HEK293 (cell line): Measurements from ENCODE around the gene BRINP2.

Experiments used
- CTCF ChIA-PET: fragments of 350-600 bp; formaldehyde crosslinking; extraction: SDS; loops from one replicate; lab custom pipeline; 2021; ENCODE audit warnings: antibody characterized with exemption; lab: Yijun Ruan, JAX
- POLR2A ChIA-PET: fragments of 300-600 bp; formaldehyde crosslinking; extraction: SDS; loops from one replicate; lab custom pipeline; 2020; ENCODE audit warnings: antibody characterized with exemption, inconsistent platforms; lab: Yijun Ruan, JAX
- H3K27ac ChIP-seq: fragments of 200-500 bp; sonication (Bioruptor generic); 2 replicates; pipeline ENCODE4 v1.5.1; 2014; ENCODE audit warnings: low read depth, low read length, control low read depth, inconsistent platforms; ENCODE audit errors: extremely low read depth
- H3K36me3 ChIP-seq, 2 experiments: fragments of 200-500 bp in 1 of 2; sonication (Bioruptor generic) in 1 of 2; 1 replicate in 1 of 2; 2 replicates in 1 of 2; pipeline ENCODE4 v1.5.1; 2014 to 2017; ENCODE audit warnings: inconsistent platforms in 2 of 2, low read length in 2 of 2; ENCODE audit not compliant: control insufficient read depth in 2 of 2, insufficient read depth in 1 of 2
- H3K4me1 ChIP-seq: fragments of 200-500 bp; sonication (Bioruptor generic); 2 replicates; pipeline ENCODE4 v1.5.1; 2014; ENCODE audit warnings: mild to moderate bottlenecking, low read length, inconsistent platforms; ENCODE audit not compliant: control insufficient read depth, insufficient read depth
- H3K4me3 ChIP-seq: 2 replicates; pipeline ENCODE4 v1.5.1; 2011; ENCODE audit warnings: low read depth, mild to moderate bottlenecking, control low read depth, low read length, moderate library complexity
- H3K9me3 ChIP-seq: fragments of 200-500 bp; sonication (Bioruptor generic); 2 replicates; pipeline ENCODE4 v1.5.1; 2014; ENCODE audit warnings: low read depth, low read length, inconsistent platforms; ENCODE audit not compliant: control insufficient read depth, insufficient read depth
- GLI2 ChIP-seq: fragments of 450-650 bp; formaldehyde crosslinking; IDR thresholded peaks from 2 replicates; pipeline ENCODE4; 2017; ENCODE audit warnings: missing biosample characterization, missing genetic modification characterization, low read depth, borderline replicate concordance
- HOXD13 ChIP-seq: sonication (generic); formaldehyde crosslinking; IDR thresholded peaks from 2 replicates; pipeline ENCODE4 v1.8.0; 2022; ENCODE audit warnings: missing genetic modification reagents, borderline replicate concordance
- REPIN1 ChIP-seq: fragments of 450-650 bp; formaldehyde crosslinking; IDR thresholded peaks from 2 replicates; pipeline ENCODE4 v1.5.1; 2017; ENCODE audit warnings: missing biosample characterization, missing genetic modification characterization, low read depth
- WT1 ChIP-seq: fragments of 450-650 bp; formaldehyde crosslinking; IDR thresholded peaks from 2 replicates; pipeline ENCODE4 v1.5.1; 2016; ENCODE audit warnings: missing biosample characterization, missing genetic modification characterization
- ZBTB17 ChIP-seq: fragments of 450-650 bp; formaldehyde crosslinking; IDR thresholded peaks from 2 replicates; pipeline ENCODE4 v1.5.1; 2016; ENCODE audit warnings: missing biosample characterization, missing genetic modification characterization
- ZBTB26 ChIP-seq: fragments of 450-650 bp; formaldehyde crosslinking; optimal IDR thresholded peaks from 2 replicates; pipeline ENCODE3; 2016; ENCODE audit warnings: missing biosample characterization, mild to moderate bottlenecking, missing genetic modification characterization
- ZFP69B ChIP-seq: fragments of 450-650 bp; formaldehyde crosslinking; IDR thresholded peaks from 2 replicates; pipeline ENCODE4 v1.5.1; 2016; ENCODE audit warnings: missing biosample characterization, missing genetic modification characterization
- ZNF146 ChIP-seq: fragments of 450-650 bp; formaldehyde crosslinking; IDR thresholded peaks from 2 replicates; pipeline ENCODE4 v1.5.1; 2016; ENCODE audit warnings: missing biosample characterization, missing genetic modification characterization
- ZNF148 ChIP-seq: fragments of 450-650 bp; formaldehyde crosslinking; IDR thresholded peaks from 2 replicates; pipeline ENCODE4 v1.5.0; 2017; ENCODE audit warnings: missing biosample characterization, missing genetic modification characterization, borderline replicate concordance
- ZNF266 ChIP-seq: fragments of 450-650 bp; formaldehyde crosslinking; IDR thresholded peaks from 2 replicates; pipeline ENCODE4 v1.5.1; 2016; ENCODE audit warnings: missing biosample characterization, missing genetic modification characterization, low read depth
- ZNF391 ChIP-seq: fragments of 450-650 bp; formaldehyde crosslinking; IDR thresholded peaks from 2 replicates; pipeline ENCODE4 v1.5.1; 2016; ENCODE audit warnings: low read depth, missing biosample characterization, missing genetic modification characterization, borderline replicate concordance
- ZNF48 ChIP-seq: fragments of 450-650 bp; formaldehyde crosslinking; IDR thresholded peaks from 2 replicates; pipeline ENCODE4 v1.5.1; 2016; ENCODE audit warnings: missing biosample characterization, missing genetic modification characterization
- ZNF501 ChIP-seq: fragments of 450-650 bp; formaldehyde crosslinking; IDR thresholded peaks from 2 replicates; pipeline ENCODE4 v1.5.1; 2016; ENCODE audit warnings: missing biosample characterization, missing genetic modification characterization
- ZNF518A ChIP-seq: fragments of 450-650 bp; formaldehyde crosslinking; conservative IDR thresholded peaks from 2 replicates; pipeline ENCODE4 v1.5.1; 2016; ENCODE audit warnings: low read depth, missing biosample characterization, missing genetic modification characterization
- ZNF660 ChIP-seq: fragments of 450-650 bp; IDR thresholded peaks from 2 replicates; pipeline ENCODE4 v1.5.1; 2018; ENCODE audit warnings: missing biosample characterization, mild to moderate bottlenecking, missing genetic modification characterization
- ZNF830 ChIP-seq: fragments of 450-650 bp; IDR thresholded peaks from 2 replicates; pipeline ENCODE4 v1.5.0; 2018; ENCODE audit warnings: missing biosample characterization, missing genetic modification characterization, low read depth, mild to moderate bottlenecking, moderate library complexity
- TF ChIP-seq, protein P1 (sequence below): fragments of 450-650 bp; formaldehyde crosslinking; IDR thresholded peaks from 2 replicates; pipeline ENCODE4 v1.5.1; 2016; ENCODE audit warnings: missing biosample characterization, missing genetic modification characterization
- TF ChIP-seq, protein P2 (sequence below): fragments of 450-650 bp; formaldehyde crosslinking; IDR thresholded peaks from 2 replicates; pipeline ENCODE4 v1.5.1; 2016; ENCODE audit warnings: missing biosample characterization, missing genetic modification characterization
- TF ChIP-seq, protein P3 (sequence below): fragments of 450-650 bp; formaldehyde crosslinking; IDR thresholded peaks from 2 replicates; pipeline ENCODE4 v1.5.1; 2016; ENCODE audit warnings: missing biosample characterization, missing genetic modification characterization

The BRINP2 gene

DNA sequence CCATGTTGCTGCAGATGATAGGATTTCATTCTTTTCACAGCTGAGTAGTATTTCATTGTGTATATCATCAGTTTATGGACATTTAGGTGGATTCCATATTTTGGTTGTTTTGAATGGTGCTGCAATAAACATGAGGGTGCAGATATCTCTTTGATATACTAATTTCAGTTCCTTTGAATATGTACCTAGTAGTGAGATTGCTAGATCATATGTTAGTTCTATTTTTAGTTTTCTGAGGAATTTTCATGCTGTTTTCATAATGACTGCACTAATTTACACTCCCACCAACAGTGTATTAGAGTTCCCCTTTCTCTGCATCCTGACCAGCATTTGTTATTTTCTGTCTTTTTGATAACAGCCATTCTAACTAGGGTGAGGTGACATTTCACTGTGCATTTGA lies 82.1 kb downstream of the BRINP2 start:
- H3K27ac ChIP-seq = no peak overlapping the region
- CTCF ChIA-PET = interaction anchor here (0.7 to 1.3 kb wide), 3 partner anchors 15 to 693 kb away, joined by 3 to 4 read pairs (median 3); no protein-coding TSS in a partner anchor
- no peaks in the 10 kb centered on the region for H3K36me3 ChIP-seq
- TF ChIP-seq ZNF148 (tag by site-specific recombination) (no peak), ZNF146 (tag by site-specific recombination) (0 out of 2 replicates have a peak, but pooled peaks have one; percentile 49)
- peaks cover 19% of the 10 kb centered on the region for H3K4me1 ChIP-seq
- POLR2A ChIA-PET = no interaction called here
- no peaks in the 10 kb centered on the region for H3K9me3 ChIP-seq
- no peak overlapping the region for H3K4me3 ChIP-seq

GRCh38 chr1:177255411-177255810 lies 84.7 kb downstream of the BRINP2 start:
- ChIA-PET POLR2A (interaction anchor here (1.5 to 2.2 kb wide), 3 partner anchors 20 to 73 kb away, joined by 3 to 14 read pairs (median 6); no protein-coding TSS in a partner anchor), CTCF (interaction anchor here (0.6 to 3.4 kb wide), 25 partner anchors 9 to 885 kb away, joined by 3 to 44 read pairs (median 4); partner anchors contain the start of gene ASTN1)
- H3K4me1 ChIP-seq = peaks cover 19% of the 10 kb centered on the region
- no peak overlapping the region for H3K4me3 ChIP-seq
- H3K9me3 ChIP-seq = no peaks in the 10 kb centered on the region
- H3K36me3 ChIP-seq = no peaks in the 10 kb centered on the region
- H3K27ac ChIP-seq = peak overlapping the region; percentile 85
- TF ChIP-seq REPIN1 (tag by site-specific recombination) = no peak
- TF ChIP-seq ZNF660 = peak; percentile 49; the same call in 1 of the 2 replicates
- TF ChIP-seq, protein P1, sequence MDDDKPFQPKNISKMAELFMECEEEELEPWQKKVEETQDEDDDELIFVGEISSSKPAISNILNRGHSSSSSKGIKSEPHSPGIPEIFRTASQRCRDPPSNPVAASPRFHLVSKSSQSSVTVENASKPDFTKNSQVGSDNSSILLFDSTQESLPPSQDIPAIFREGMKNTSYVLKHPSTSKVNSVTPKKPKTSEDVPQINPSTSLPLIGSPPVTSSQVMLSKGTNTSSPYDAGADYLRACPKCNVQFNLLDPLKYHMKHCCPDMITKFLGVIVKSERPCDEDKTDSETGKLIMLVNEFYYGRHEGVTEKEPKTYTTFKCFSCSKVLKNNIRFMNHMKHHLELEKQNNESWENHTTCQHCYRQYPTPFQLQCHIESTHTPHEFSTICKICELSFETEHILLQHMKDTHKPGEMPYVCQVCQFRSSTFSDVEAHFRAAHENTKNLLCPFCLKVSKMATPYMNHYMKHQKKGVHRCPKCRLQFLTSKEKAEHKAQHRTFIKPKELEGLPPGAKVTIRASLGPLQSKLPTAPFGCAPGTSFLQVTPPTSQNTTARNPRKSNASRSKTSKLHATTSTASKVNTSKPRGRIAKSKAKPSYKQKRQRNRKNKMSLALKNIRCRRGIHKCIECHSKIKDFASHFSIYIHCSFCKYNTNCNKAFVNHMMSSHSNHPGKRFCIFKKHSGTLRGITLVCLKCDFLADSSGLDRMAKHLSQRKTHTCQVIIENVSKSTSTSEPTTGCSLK (tag by site-specific recombination) = no peak
- TF ChIP-seq, protein P2, sequence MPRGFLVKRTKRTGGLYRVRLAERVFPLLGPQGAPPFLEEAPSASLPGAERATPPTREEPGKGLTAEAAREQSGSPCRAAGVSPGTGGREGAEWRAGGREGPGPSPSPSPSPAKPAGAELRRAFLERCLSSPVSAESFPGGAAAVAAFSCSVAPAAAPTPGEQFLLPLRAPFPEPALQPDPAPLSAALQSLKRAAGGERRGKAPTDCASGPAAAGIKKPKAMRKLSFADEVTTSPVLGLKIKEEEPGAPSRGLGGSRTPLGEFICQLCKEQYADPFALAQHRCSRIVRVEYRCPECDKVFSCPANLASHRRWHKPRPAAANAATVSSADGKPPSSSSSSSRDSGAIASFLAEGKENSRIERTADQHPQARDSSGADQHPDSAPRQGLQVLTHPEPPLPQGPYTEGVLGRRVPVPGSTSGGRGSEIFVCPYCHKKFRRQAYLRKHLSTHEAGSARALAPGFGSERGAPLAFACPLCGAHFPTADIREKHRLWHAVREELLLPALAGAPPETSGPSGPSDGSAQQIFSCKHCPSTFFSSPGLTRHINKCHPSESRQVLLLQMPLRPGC = peak; percentile 93
- TF ChIP-seq GLI2 (tag by site-specific recombination) = peak; percentile 86; the same call in 1 of the 2 replicates
- no peak for TF ChIP-seq WT1
- TF ChIP-seq ZNF48 (tag by site-specific recombination) = no peak
- peak; percentile 67; the same call in 1 of the 2 replicates for TF ChIP-seq ZFP69B (tag by site-specific recombination)
- TF ChIP-seq, protein P3, sequence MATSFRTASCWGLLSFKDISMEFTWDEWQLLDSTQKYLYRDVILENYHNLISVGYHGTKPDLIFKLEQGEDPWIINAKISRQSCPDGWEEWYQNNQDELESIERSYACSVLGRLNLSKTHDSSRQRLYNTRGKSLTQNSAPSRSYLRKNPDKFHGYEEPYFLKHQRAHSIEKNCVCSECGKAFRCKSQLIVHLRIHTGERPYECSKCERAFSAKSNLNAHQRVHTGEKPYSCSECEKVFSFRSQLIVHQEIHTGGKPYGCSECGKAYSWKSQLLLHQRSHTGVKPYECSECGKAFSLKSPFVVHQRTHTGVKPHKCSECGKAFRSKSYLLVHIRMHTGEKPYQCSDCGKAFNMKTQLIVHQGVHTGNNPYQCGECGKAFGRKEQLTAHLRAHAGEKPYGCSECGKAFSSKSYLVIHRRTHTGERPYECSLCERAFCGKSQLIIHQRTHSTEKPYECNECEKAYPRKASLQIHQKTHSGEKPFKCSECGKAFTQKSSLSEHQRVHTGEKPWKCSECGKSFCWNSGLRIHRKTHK (tag by site-specific recombination) = no peak
- TF ChIP-seq ZNF830 (tag by site-specific recombination) = no peak
- TF ChIP-seq HOXD13 (CRISPR knock-in tag) = no peak
- no peak for TF ChIP-seq ZBTB26 (tag by site-specific recombination)
- TF ChIP-seq ZNF266 (tag by site-specific recombination) = no peak
- TF ChIP-seq ZNF391 (tag by site-specific recombination) = peak; percentile 81; the same call in 1 of the 2 replicates
- TF ChIP-seq ZNF518A (tag by site-specific recombination) = peak; percentile 52; the same call in 1 of the 2 replicates
- TF ChIP-seq ZBTB17 (tag by site-specific recombination) = 0 out of 2 replicates have a peak, but pooled peaks have one; percentile 30
- TF ChIP-seq ZNF501 = no peak
